HPDE6-E6E7 (cell line): ENCODE data around the gene ARL5A.

ENCODE experiments used
- DNase-seq: peaks from one replicate; pipeline ENCODE4 v3.0.0; 2011; ENCODE audit warnings: missing footprints; ENCODE audit errors: extremely low spot score

Gene ARL5A

DNA sequence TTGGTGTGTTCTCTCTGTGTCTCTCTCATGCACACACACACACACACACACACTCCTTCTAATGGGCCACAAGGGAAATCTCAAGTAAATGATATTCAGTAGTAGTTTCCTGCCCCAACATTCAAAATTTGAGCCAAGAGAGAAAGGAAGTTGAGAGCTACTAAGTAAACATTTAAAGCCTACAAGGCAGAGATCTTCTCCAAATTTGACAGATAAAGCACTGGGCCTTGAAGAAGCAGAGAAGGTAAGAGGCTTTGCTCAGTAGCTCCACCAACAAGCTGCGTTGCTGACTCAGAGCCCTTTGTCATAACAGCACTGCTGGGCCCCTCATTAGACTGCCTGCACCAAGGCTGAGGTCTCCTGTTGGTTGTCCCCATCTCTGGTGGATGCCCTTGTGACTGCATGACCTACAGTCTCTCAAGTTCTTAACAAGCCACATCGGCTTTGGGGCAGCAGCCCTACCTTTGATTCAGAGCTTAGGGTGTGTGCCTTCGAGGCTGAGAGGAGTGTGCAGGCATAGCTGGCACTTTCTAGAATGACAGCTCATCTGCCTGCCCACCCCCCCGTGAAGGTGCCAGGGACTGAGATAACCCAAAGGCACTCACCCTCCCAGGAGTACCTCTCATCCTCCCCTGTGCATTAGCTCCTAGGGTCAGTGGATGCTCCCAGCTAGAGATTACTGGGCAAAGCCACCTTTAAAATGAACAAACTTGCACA lies 61.6 kb downstream of the ARL5A start:
- DNase-seq = no peak

DNA sequence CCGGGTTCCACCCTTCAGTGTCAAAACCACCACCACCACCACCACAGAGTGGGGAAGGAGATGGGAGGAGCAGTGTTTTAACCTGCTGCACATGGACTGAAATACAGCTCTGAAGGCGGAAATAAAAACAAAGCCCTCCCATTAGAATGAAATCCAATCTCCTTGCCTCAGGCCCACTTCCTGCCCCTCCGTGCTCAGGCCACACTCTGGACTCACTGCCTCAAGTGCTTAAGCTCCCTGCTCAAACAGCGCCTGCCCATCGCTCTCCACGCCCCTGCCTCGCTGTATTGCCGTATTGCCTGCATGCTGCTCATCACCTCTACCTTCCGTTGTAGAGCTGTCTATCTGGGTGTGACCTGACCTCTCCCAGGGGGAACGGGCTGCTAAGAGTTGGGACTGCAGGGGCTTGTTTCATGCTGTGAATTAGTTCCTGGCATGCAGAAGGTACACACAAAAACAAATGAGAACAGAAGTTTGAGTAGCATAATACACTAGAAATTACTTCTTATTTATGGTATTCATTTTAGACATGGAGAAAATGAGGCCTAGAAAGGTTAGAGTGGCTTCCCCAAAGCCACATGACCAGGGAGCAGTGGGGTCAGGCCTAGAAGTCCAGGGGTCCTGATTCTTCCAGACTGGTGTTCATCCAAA lies 62.3 kb downstream of the ARL5A start:
- DNase-seq = no peak

DNA sequence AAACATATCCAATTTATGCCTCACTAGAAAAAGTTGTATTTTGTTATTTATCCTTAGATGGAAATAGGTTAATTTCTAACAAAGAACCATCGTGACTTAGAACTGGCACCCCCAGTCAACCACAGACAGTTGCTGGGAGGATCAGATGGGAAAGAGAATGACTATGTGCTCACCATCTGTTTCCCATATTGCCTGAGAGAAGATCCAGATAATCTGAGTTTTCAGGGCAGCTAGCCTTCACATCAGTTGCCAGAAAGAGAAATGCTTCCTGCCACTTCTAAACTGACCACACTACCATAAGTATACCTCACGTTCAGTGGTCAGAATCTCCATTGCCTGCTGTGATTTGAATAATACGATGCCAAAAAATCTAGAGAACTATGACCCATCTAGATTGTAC lies 65.5 kb downstream of the ARL5A start:
- no peak for DNase-seq

DNA sequence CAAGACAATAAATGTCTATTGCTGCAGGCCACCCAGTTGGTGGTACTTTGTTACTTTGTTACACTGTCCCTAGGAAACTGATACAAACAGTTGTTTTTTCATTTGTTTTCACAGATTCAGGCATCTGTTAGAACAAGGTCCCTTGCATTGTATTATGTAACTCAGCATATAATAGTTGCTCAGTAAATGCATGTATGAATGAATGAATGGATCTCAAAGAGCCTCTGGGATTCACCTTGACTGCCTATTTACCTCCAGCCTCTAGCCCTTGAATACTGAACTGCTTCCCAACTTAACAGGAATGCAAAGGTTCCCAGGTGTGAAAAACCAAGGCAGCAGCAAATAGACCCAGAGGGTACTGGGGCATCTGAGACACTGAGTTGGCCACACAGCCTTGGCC lies 66.5 kb downstream of the ARL5A start:
- DNase-seq = no peak

DNA sequence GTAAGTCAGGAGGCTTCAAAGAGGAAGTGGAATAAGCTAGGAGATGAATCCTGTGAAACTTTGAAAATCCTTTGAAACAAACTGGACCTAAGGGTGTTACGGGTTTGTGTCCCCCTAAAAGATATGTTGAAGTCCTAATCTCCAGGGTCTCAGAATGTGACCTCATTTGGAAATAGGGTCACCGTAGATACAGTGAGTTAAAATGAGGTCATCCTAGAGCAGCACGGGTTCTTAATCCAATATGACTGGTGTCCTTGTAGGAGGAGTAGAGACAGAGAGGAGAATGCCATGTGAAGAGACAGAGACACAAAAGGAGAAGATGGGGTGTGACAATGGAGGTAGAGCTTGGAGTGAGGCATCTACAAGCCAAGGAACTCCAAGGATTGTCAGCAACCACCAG lies 67.0 kb downstream of the ARL5A start:
- DNase-seq = no peak

DNA sequence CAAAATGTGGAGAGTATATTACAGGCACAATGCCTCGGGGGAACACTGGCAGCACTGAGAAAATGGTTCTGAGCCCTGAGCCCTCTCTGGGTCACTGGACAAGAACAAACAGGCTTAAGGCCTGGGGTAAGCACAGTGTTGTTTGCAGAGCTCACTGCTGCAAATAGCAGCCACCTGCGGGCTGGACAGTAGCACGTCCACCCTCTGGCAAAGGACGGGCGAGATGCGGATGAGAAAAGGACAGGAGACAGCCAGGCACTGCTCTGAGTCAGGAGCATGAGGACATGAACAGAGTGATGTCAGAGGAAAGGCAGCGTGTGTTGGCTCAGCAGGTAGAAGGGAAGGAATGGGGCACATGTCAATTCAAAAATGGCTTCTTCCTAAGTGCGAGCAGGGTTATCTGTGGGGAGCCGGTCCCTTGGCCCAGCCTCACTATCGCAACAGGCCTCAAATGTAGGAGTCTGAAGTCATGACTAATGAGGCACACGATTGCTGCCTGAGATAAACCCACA lies 68.0 kb downstream of the ARL5A start:
- no peak for DNase-seq

DNA sequence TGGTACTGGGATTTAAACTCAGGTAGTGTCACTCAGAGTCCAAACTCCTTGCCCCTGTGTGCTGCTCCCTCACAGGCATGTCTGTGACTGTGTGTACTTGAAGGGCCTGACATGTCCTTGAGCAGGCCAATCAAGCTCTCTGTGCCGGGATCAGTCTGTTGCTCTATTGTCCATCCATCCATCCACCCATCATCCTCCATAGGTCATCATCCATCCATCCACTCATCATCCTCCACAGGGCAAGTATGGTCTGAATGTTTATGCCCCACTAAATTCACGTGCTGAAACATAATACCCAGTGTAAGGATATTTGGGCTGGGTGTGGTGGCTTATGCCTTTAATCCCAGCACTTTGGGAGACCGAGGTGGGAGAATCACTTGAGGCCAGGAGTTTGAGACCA lies 69.5 kb downstream of the ARL5A start:
- DNase-seq = no peak

DNA sequence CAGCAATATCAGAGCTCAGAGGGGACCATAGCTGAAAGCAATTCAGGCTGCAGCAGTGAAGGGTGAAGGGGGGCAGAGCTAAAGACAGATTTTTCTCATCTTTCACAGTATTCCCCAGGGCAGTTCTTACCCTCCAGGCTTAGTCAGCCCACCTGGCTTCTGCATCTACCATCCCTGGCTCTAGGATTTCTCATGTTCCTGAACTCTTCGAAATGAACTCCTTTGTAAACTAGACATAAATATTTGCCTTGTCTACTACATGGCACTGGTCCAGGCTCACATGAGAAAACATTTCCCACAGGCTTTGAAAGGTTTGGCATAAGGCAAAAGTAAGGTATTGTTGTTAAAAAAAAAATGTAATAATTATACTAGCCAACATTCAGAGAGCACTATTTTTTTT lies 70.4 kb downstream of the ARL5A start:
- no peak for DNase-seq

DNA sequence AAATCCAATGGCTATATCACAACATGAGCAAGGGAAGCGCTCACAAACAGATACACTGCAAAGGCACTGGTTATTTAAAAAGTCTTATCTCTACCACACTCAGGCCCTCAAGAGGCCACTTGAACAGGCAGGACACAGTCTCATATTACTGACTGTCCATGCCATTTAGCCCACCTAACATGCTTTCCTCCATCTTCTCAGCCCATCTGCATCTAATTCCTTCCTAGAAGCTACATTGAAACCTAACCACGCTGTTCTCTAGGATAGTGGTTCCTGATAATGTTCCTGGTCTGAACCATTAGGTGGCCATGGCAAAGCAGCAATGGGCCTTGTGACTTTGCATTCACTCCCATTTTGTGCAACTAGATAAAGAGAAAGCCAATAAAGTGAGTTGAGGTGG lies 71.4 kb downstream of the ARL5A start:
- DNase-seq = no peak

DNA sequence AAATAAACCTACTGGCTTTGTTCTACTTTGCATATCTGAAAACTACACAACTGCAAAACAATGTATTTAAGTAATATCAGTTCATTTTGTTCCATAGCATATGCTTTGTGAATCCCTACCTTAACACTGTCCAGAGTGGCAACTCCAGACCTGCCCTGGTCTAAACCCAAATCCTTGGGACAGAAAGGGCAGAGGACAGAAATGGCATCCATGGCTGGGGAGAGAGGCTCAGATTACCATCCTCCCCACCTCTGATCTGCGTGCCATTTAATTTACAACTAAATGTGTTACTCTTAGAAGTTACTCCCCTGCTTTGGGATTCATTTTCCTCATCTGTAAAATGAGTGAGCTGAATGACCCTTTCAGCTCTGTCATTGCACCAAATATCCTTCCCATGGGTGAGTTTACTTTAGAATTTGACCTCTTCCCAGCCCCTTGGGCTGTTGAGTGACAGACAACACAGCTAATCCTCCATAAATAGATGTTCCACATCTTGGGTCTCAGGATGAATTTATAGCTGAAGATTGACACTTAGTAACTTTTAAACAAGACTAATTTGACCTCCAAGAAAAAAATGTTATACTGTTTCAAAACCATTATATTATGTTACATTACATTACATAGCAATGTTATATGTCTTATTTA lies 73.8 kb downstream of the ARL5A start:
- no peak for DNase-seq

DNA sequence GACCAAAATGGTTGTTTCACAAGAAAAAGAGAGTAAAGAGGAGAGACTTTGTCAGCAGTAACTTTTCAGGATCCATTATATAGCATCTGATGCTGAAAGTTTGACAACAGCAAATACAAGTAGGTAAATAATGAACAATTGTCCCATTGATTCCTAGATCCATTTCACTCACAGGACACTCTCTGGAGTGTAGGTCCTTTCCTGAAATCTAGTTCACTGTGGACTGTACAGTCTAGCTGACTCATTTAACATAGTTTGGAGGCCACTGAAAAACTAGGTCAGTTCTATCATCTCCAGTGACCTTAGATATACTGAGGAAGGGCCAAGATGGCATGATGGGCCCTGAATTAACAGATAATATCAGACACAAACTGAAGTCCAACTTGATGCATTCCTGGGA lies 74.7 kb downstream of the ARL5A start:
- no peak for DNase-seq
